Gastrocnemius medialis (tissue), 4 donors: ENCODE measurements around the gene PLEKHA1.

ENCODE experiments used
- POLR2A ChIP-seq, 2 donors: fragments of 450-650 bp; IDR thresholded peaks; one replicate each; pipeline ENCODE4 v1.6.1; 2017; ENCODE audit warnings: antibody characterized with exemption in 2 of 2, mild to moderate bottlenecking in 2 of 2, moderate library complexity in 2 of 2
- TF ChIP-seq, protein P1 (sequence below), 5 experiments: fragments of 450-650 bp in 3 of 5; fragments of 200-600 bp in 2 of 5; sonication (generic) in 2 of 5; IDR thresholded peaks in 4 of 5; conservative IDR thresholded peaks in 1 of 5; 1 replicate in 4 of 5; 2 replicates in 1 of 5; pipeline ENCODE4 v1.5.1; 2016 to 2019; ENCODE audit warnings: antibody characterized with exemption in 5 of 5, mild to moderate bottlenecking in 3 of 5, moderate library complexity in 3 of 5

DNA sequence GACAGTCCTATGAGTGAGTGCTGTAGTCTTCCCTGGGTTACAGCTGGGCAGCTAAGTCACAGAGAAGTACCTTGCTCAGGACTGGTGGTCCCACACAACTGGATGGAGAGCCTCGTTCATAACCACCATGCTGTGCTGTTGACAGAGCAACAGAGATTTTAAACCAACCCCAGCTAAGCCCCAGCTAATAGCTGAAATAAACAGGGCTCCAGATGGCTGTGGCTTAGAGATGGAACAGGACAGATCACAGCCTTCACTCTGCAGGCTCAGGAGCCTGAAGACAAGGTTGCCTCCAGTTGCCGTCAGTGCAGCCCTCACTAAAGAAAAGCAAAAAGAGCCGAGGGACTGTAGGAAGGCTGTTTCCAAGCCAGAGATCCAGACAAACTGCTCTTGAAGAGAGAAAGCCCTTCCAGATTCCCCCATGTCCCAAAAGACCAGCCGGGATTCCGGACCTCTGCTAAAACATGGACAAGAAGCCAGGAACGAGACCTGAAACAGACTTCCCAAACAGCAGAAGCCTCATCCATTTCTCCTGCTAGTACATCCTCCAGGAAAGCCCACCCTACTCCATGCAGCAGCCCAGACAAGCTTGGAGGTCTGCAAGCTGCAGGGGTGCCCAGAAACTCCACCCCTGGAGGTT, 91.0 kb downstream of the PLEKHA1 start:
- TF ChIP-seq, protein P1, sequence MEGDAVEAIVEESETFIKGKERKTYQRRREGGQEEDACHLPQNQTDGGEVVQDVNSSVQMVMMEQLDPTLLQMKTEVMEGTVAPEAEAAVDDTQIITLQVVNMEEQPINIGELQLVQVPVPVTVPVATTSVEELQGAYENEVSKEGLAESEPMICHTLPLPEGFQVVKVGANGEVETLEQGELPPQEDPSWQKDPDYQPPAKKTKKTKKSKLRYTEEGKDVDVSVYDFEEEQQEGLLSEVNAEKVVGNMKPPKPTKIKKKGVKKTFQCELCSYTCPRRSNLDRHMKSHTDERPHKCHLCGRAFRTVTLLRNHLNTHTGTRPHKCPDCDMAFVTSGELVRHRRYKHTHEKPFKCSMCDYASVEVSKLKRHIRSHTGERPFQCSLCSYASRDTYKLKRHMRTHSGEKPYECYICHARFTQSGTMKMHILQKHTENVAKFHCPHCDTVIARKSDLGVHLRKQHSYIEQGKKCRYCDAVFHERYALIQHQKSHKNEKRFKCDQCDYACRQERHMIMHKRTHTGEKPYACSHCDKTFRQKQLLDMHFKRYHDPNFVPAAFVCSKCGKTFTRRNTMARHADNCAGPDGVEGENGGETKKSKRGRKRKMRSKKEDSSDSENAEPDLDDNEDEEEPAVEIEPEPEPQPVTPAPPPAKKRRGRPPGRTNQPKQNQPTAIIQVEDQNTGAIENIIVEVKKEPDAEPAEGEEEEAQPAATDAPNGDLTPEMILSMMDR (IDR thresholded peaks at IDR 0.05 in 4 of 5, conservative IDR thresholded peaks at IDR 0.05 in 1 of 5): no peak
- TF ChIP-seq POLR2A (IDR thresholded peaks at IDR 0.05): no peak
